Activated B cell treated with CpG ODN at 0.5 μM for 24 hours (primary cell): ENCODE measurements around the gene LACTB. TPM values are rescaled to one million over a fixed set of nuclear protein-coding genes. Genes with fewer than 3 reads are reported as not detected.
"Not testable (repeated sequence)": the region's sequence is repeated elsewhere in the genome, so short reads cannot be mapped to it uniquely, and the experiment has no call there.

Experiments used
- ATAC-seq: fragments of 200-7000 bp; cut with Tn5 transposase; one replicate; pipeline ENCODE4 v1.10.0; 2021; ENCODE audit warnings: low read depth, mild to moderate bottlenecking, moderate library complexity
- CTCF ChIA-PET: fragments of 350-600 bp; sonication (Branson Sonifier 250); formaldehyde crosslinking; loops from one replicate; lab custom pipeline; 2021; ENCODE audit warnings: antibody characterized with exemption; lab: Charles Lee
- POLR2A ChIA-PET: fragments of 350-600 bp; sonication (Branson Sonifier 250); formaldehyde crosslinking; loops from one replicate; lab custom pipeline; 2021; ENCODE audit warnings: antibody characterized with exemption; lab: Charles Lee
- DNase-seq: peaks from one replicate; pipeline ENCODE4 v3.0.0; 2022
- H3K27ac Mint-ChIP-seq: one replicate; pipeline ENCODE4 v1.8.0; 2020; ENCODE audit warnings: mixed read lengths
- H3K27me3 Mint-ChIP-seq: one replicate; pipeline ENCODE4 v1.8.0; 2021; ENCODE audit warnings: mixed read lengths
- H3K36me3 Mint-ChIP-seq: one replicate; pipeline ENCODE4 v1.8.0; 2021; ENCODE audit warnings: low read depth, mixed read lengths
- H3K4me1 Mint-ChIP-seq: one replicate; pipeline ENCODE4 v1.8.0; 2021; ENCODE audit warnings: mixed read lengths
- H3K4me3 Mint-ChIP-seq: one replicate; pipeline ENCODE4 v1.8.0; 2020; ENCODE audit warnings: mild to moderate bottlenecking, mixed read lengths
- H3K9me3 Mint-ChIP-seq: one replicate; pipeline ENCODE4 v1.8.0; 2020; ENCODE audit warnings: mixed read lengths
- CTCF ChIP-seq: fragments of 200-600 bp; IDR thresholded peaks from one replicate; pipeline ENCODE4 v1.8.0; 2022; ENCODE audit warnings: antibody characterized with exemption, mild to moderate bottlenecking
- intact Hi-C: fragments of 100-400 bp; cut with micrococcal nuclease; formaldehyde crosslinking; loops from one replicate; pipeline ENCODE4 v1.15.1; 2024
- total RNA-seq: library from RNA; stranded (reverse); gene quantifications from 2 replicates; pipeline ENCODE4 v1.2.3, GENCODE V29; 2022

LACTB gene
- total RNA-seq, 1 donor from 2014 or later = 28.1 TPM

- H3K4me3 Mint-ChIP-seq = no peak overlapping the region
- H3K4me1 Mint-ChIP-seq = peaks cover 4% of the 10 kb centered on the region
- TF ChIP-seq CTCF = peak; percentile 34
- POLR2A ChIA-PET = no interaction called here
- no peaks in the 10 kb centered on the region for H3K27me3 Mint-ChIP-seq
- peak; percentile 30 for DNase-seq
- no peak overlapping the region for H3K27ac Mint-ChIP-seq
- ATAC-seq = peak; percentile 75
- intact Hi-C loops = loop anchor here (1.0 kb wide), 1 partner anchor 45 kb away; no protein-coding TSS in a partner anchor
- no peaks in the 10 kb centered on the region for H3K36me3 Mint-ChIP-seq
- CTCF ChIA-PET = interaction anchor here (1.1 to 4.3 kb wide), 4 partner anchors 46 to 351 kb away, joined by 3 to 37 read pairs (median 4); no protein-coding TSS in a partner anchor
- no peaks in the 10 kb centered on the region for H3K9me3 Mint-ChIP-seq
Measured at GRCh38 chr15:63093486-63094205, 28.0 kb upstream of the LACTB start.

- CTCF ChIA-PET = interaction anchor here (1.1 to 4.3 kb wide), 4 partner anchors 47 to 352 kb away, joined by 3 to 37 read pairs (median 4); no protein-coding TSS in a partner anchor
- no peak for DNase-seq
- POLR2A ChIA-PET = no interaction called here
- H3K36me3 Mint-ChIP-seq = no peaks in the 10 kb centered on the region
- no peak for TF ChIP-seq CTCF
- ATAC-seq = no peak
- no peaks in the 10 kb centered on the region for H3K9me3 Mint-ChIP-seq
- H3K4me3 Mint-ChIP-seq = no peak overlapping the region
- no peak overlapping the region for H3K27ac Mint-ChIP-seq
- no peaks in the 10 kb centered on the region for H3K27me3 Mint-ChIP-seq
- intact Hi-C loops = no loop called here
- peaks cover 4% of the 10 kb centered on the region for H3K4me1 Mint-ChIP-seq
Measured at GRCh38 chr15:63094495-63094931, 27.1 kb upstream of the LACTB start.

GRCh38 chr15:63096178-63096577, 25.5 kb upstream of the LACTB start:
- H3K27me3 Mint-ChIP-seq = no peaks in the 10 kb centered on the region
- no peaks in the 10 kb centered on the region for H3K36me3 Mint-ChIP-seq
- no peak for TF ChIP-seq CTCF
- H3K9me3 Mint-ChIP-seq = no peaks in the 10 kb centered on the region
- CTCF ChIA-PET = no interaction called here
- no peak for DNase-seq
- POLR2A ChIA-PET = no interaction called here
- H3K4me1 Mint-ChIP-seq = peaks cover 4% of the 10 kb centered on the region
- intact Hi-C loops = no loop called here
- no peak overlapping the region for H3K27ac Mint-ChIP-seq
- H3K4me3 Mint-ChIP-seq = no peak overlapping the region
- no peak for ATAC-seq

- H3K27me3 Mint-ChIP-seq, H3K27ac Mint-ChIP-seq, ATAC-seq, H3K36me3 Mint-ChIP-seq, H3K4me1 Mint-ChIP-seq, intact Hi-C loops, DNase-seq, H3K4me3 Mint-ChIP-seq, POLR2A ChIA-PET, CTCF ChIA-PET, H3K9me3 Mint-ChIP-seq: not testable (repeated sequence)
Measured at GRCh38 chr15:63098901-63099300, 22.8 kb upstream of the LACTB start.

- CTCF ChIA-PET, POLR2A ChIA-PET, H3K4me3 Mint-ChIP-seq, H3K27ac Mint-ChIP-seq, H3K9me3 Mint-ChIP-seq, ATAC-seq, DNase-seq, H3K27me3 Mint-ChIP-seq, intact Hi-C loops, H3K4me1 Mint-ChIP-seq, H3K36me3 Mint-ChIP-seq: not testable (repeated sequence)
Measured at GRCh38 chr15:63099581-63099980, 22.1 kb upstream of the LACTB start.

GRCh38 chr15:63103416-63103815, 18.2 kb upstream of the LACTB start:
- intact Hi-C loops = no loop called here
- H3K36me3 Mint-ChIP-seq = no peaks in the 10 kb centered on the region
- H3K27me3 Mint-ChIP-seq = peaks cover 9% of the 10 kb centered on the region
- H3K9me3 Mint-ChIP-seq = no peaks in the 10 kb centered on the region
- H3K4me1 Mint-ChIP-seq = no peaks in the 10 kb centered on the region
- POLR2A ChIA-PET = no interaction called here
- CTCF ChIA-PET = no interaction called here
- H3K4me3 Mint-ChIP-seq = no peak overlapping the region
- no peak overlapping the region for H3K27ac Mint-ChIP-seq
- DNase-seq (no peak), ATAC-seq (no peak)
- TF ChIP-seq CTCF = no peak
